ENCODE results near the gene SSR2. TPM values are rescaled to one million over a fixed set of nuclear protein-coding genes. Genes with fewer than 3 reads are reported as not detected.

SSR2 gene
- polyA plus RNA-seq (2011; rRNA removed), result 891 and 935 TPM in 2 replicates
- 171 and 320 TPM in 2 replicates for polyA minus RNA-seq (2011; rRNA and poly(A)+ RNA removed)

GRCh38 chr1:156020293-156021092 lies at the start of gene SSR2:
Gene SSR2, minus strand, starts transcription at chr1:156020951. Its CDS starts 784 bp downstream, at chr1:156020167.
- no peaks in the 10 kb centered on the region; the same call in 1 of the 2 replicates for H3K27me3 ChIP-seq (ENCODE audit: control insufficient read depth, insufficient read depth, low read length)
- TF ChIP-seq, protein P1, sequence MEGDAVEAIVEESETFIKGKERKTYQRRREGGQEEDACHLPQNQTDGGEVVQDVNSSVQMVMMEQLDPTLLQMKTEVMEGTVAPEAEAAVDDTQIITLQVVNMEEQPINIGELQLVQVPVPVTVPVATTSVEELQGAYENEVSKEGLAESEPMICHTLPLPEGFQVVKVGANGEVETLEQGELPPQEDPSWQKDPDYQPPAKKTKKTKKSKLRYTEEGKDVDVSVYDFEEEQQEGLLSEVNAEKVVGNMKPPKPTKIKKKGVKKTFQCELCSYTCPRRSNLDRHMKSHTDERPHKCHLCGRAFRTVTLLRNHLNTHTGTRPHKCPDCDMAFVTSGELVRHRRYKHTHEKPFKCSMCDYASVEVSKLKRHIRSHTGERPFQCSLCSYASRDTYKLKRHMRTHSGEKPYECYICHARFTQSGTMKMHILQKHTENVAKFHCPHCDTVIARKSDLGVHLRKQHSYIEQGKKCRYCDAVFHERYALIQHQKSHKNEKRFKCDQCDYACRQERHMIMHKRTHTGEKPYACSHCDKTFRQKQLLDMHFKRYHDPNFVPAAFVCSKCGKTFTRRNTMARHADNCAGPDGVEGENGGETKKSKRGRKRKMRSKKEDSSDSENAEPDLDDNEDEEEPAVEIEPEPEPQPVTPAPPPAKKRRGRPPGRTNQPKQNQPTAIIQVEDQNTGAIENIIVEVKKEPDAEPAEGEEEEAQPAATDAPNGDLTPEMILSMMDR (IDR thresholded peaks at IDR 0.05; ENCODE audit: insufficient read depth, low read depth, low read length), result no peak
- no peaks in the 10 kb centered on the region for H3K36me3 ChIP-seq (ENCODE audit: control insufficient read depth, insufficient read depth, low read length)
- ChIA-PET CTCF (interaction anchor here (0.9 to 1.3 kb wide), 4 partner anchors 20 to 46 kb away, joined by 3 to 4 read pairs (median 3); no protein-coding TSS in a partner anchor), POLR2A (no interaction called here)
- peak within 1 kb of the TSS; percentile 71 for H3K4me3 ChIP-seq (ENCODE audit: low read depth, low read length)
- peak; percentile 57 for DNase-seq (ENCODE audit: low read depth)

GRCh38 chr1:156070548-156070947 lies 49.8 kb upstream of the SSR2 start:
- Histone ChIP-seq H3K36me3 (ENCODE audit: control insufficient read depth, insufficient read depth, low read length) (no peaks in the 10 kb centered on the region), H3K27me3 (ENCODE audit: control insufficient read depth, insufficient read depth, low read length) (no peaks in the 10 kb centered on the region), H3K4me3 (ENCODE audit: low read depth, low read length) (no peak overlapping the region)
- DNase-seq (ENCODE audit: low read depth), result no peak
- ChIA-PET CTCF (interaction anchor here (0.6 kb wide), 1 partner anchor 603 kb away, joined by 4 read pairs; no protein-coding TSS in a partner anchor), POLR2A (interaction anchor here (0.6 kb wide), 1 partner anchor 426 kb away, joined by 3 read pairs; no protein-coding TSS in a partner anchor)
- TF ChIP-seq, protein P1 (IDR thresholded peaks at IDR 0.05; ENCODE audit: insufficient read depth, low read depth, low read length), result no peak

GRCh38 chr1:156069490-156070455 lies 49.0 kb upstream of the SSR2 start:
- TF ChIP-seq, protein P1 (IDR thresholded peaks at IDR 0.05; ENCODE audit: insufficient read depth, low read depth, low read length), result no peak
- no peak overlapping the region for H3K4me3 ChIP-seq (ENCODE audit: low read depth, low read length)
- POLR2A ChIA-PET, result no interaction called here
- CTCF ChIA-PET, result interaction anchor here (0.6 kb wide), 1 partner anchor 21 kb away, joined by 3 read pairs; no protein-coding TSS in a partner anchor
- H3K27me3 ChIP-seq (ENCODE audit: control insufficient read depth, insufficient read depth, low read length), result no peaks in the 10 kb centered on the region
- DNase-seq (ENCODE audit: low read depth), result no peak
- H3K36me3 ChIP-seq (ENCODE audit: control insufficient read depth, insufficient read depth, low read length), result no peaks in the 10 kb centered on the region

- ChIA-PET POLR2A (no interaction called here), CTCF (interaction anchor here (1.0 to 3.9 kb wide), 10 partner anchors 8 to 132 kb away, joined by 3 to 20 read pairs (median 4); no protein-coding TSS in a partner anchor)
- DNase-seq (ENCODE audit: low read depth), result no peak
- Histone ChIP-seq H3K27me3 (ENCODE audit: control insufficient read depth, insufficient read depth, low read length) (no peaks in the 10 kb centered on the region), H3K4me3 (ENCODE audit: low read depth, low read length) (no peak overlapping the region), H3K36me3 (ENCODE audit: control insufficient read depth, insufficient read depth, low read length) (no peaks in the 10 kb centered on the region)
- TF ChIP-seq, protein P1 (IDR thresholded peaks at IDR 0.05; ENCODE audit: insufficient read depth, low read depth, low read length), result no peak
Measured at GRCh38 chr1:156067262-156067661, 46.5 kb upstream of the SSR2 start.
